D721Med (cell line): ENCODE measurements around the gene DHRS12.

Experiments
- DNase-seq: peaks from one replicate; pipeline ENCODE4 v3.0.0; 2011; ENCODE audit warnings: low spot score; ENCODE audit not compliant: insufficient read length
- FAIRE-seq: peaks from 2 replicates; lab custom pipeline; 2011; peaks lifted over from hg19 to GRCh38; lab: Jason Lieb, UNC
- CTCF ChIP-seq: IDR thresholded peaks from 2 replicates; pipeline ENCODE4 v1.5.1; 2012; ENCODE audit warnings: mild to moderate bottlenecking, control low read depth; ENCODE audit not compliant: insufficient read depth; ENCODE audit errors: missing control alignments

DHRS12 gene

GRCh38 chr13:51803422-51804294 lies at the start of gene DHRS12:
Gene DHRS12, minus strand, starts transcription at chr13:51804163. Its CDS starts 4,504 bp downstream, at chr13:51799659.
- TF ChIP-seq CTCF, result no peak
- FAIRE-seq (no peak), DNase-seq (peak; percentile 86)

- DNase-seq, result peak; percentile 47
- TF ChIP-seq CTCF, result peak; percentile 42
- no peak for FAIRE-seq
These were observed 45.5 kb upstream of the DHRS12 start for GRCh38 chr13:51849145-51850101.

GRCh38 chr13:51848674-51849073 lies 44.7 kb upstream of the DHRS12 start:
- DNase-seq (no peak), FAIRE-seq (no peak)
- no peak for TF ChIP-seq CTCF

GRCh38 chr13:51846756-51847155 lies 42.8 kb upstream of the DHRS12 start:
- DNase-seq (no peak), FAIRE-seq (no peak)
- TF ChIP-seq CTCF, result no peak

GRCh38 chr13:51845574-51846318 lies 41.8 kb upstream of the DHRS12 start:
- no peak for TF ChIP-seq CTCF
- FAIRE-seq (no peak), DNase-seq (no peak)

- DNase-seq (peak; percentile 83), FAIRE-seq (no peak)
- TF ChIP-seq CTCF, result peak; percentile 68
These were observed 41.1 kb upstream of the DHRS12 start, which contains the start of gene TMEM272 for GRCh38 chr13:51844862-51845573. Gene TMEM272, minus strand, starts transcription at chr13:51845177. Its CDS starts 6,647 bp downstream, at chr13:51838530.
